ACC112 (cell line): ENCODE data around the gene BPIFB6.

ENCODE experiments used
- H2AFZ ChIP-seq: fragments of 200-600 bp; sonication (generic); one replicate; pipeline ENCODE4 v1.6.0; 2017; ENCODE audit warnings: antibody characterized with exemption, low read length; ENCODE audit not compliant: unreplicated experiment
- H3K27ac ChIP-seq: fragments of 200-600 bp; sonication (generic); 2 replicates; pipeline ENCODE4 v1.5.1; 2014; ENCODE audit warnings: low read depth, mild to moderate bottlenecking, antibody characterized with exemption, low read length, moderate library complexity
- H3K27me3 ChIP-seq: fragments of 200-600 bp; sonication (generic); 2 replicates; pipeline ENCODE4 v1.6.1; 2014; ENCODE audit warnings: mild to moderate bottlenecking, antibody characterized with exemption, low read length, moderate library complexity, mixed read lengths; ENCODE audit not compliant: insufficient read depth
- H3K36me3 ChIP-seq: fragments of 200-600 bp; sonication (generic); 2 replicates; pipeline ENCODE4 v1.6.1; 2016; ENCODE audit warnings: mild to moderate bottlenecking, antibody characterized with exemption, low read length, moderate library complexity, mixed read lengths; ENCODE audit not compliant: insufficient read depth
- H3K4me1 ChIP-seq: fragments of 200-600 bp; sonication (generic); one replicate; pipeline ENCODE4 v1.6.1; 2016; ENCODE audit warnings: low read length, mixed read lengths; ENCODE audit not compliant: insufficient read depth, unreplicated experiment, control insufficient read depth
- H3K4me3 ChIP-seq: fragments of 200-600 bp; sonication (generic); 2 replicates; pipeline ENCODE4 v1.5.1; 2014; ENCODE audit warnings: mild to moderate bottlenecking, low read depth, low read length
- H3K79me2 ChIP-seq: fragments of 200-600 bp; sonication (generic); one replicate; pipeline ENCODE4 v1.6.0; 2016; ENCODE audit warnings: low read length; ENCODE audit not compliant: control insufficient read depth, unreplicated experiment, insufficient read depth

BPIFB6 gene

DNA sequence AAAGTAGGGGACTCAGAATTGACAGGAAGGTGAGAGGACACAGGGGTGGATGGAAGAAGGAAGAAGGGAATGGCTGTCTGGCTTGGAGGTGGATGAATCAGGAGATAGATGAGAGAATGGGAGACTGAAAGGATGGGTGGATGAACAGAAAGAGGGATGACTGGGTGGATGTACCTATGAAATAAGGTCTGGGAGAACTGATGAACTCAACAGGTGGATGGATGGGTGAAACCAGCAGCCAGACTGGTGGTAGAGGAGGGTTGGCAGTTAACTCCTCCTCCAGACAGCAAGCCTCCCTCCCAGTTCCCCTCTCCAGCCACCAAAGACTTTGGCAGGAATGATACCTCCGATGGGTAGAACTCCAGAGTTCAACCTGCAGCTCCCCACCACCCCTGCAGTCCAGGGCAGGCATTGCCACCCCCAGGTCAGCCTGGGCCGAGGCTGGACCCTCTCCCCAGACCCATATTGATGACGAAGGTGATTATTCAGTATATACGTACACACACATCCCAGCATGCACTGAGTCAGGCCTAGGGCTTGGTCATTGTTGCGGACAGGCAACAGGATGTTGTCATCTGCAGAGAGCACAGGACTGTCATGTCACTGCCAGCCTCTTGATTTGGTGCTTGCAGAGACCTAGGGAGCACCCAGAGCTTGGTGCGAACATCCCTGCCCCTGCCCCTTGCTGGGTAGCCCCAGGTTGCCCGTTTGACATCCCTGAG lies 29.2 kb upstream of the BPIFB6 start:
- no peaks in the 10 kb centered on the region for H3K4me1 ChIP-seq
- no peak overlapping the region for H3K4me3 ChIP-seq
- no peak overlapping the region for H3K27ac ChIP-seq
- no peak overlapping the region for H2AFZ ChIP-seq
- peaks cover 37% of the 10 kb centered on the region for H3K27me3 ChIP-seq
- H3K36me3 ChIP-seq: no peaks in the 10 kb centered on the region
- H3K79me2 ChIP-seq: no peaks in the 10 kb centered on the region

DNA sequence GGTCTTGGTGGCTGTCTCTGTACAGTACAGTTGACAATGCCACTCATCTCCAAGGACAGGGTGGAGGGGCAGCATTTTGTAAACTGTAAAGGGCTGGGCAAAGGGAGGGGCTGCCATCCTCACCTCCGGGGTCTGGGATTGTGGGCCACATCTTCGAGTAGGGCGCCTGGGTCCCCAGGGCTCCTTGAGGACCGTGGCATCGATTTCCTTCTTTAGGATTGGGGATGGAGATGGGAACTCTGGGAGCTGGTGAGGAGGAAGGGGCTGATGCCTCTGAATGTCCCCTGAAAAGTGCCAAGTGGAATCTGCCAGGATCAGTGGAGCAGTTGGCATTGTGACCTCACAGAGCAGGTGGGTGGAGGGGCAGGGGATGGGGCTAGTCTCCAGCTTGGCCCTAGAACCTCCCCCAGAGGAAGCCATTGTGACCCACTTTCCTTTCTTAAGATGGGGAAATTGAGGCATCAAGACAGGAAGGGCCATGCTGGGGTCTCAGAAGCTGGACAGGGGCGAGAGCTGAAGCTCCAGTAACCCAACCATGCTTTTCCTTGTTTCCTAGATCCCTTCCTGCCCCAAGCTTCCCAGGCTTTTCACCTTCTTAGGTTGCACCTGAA lies 27.2 kb upstream of the BPIFB6 start, which contains the start of gene SUN5:
Gene SUN5, minus strand, starts transcription at position 293 of the 611 bp plus-strand sequence. Its CDS starts 93 bp downstream, at position 200.
- Histone ChIP-seq H3K36me3 (no peaks in the 10 kb centered on the region), H2AFZ (no peak within 1 kb of the TSS), H3K27me3 (peaks cover 24% of the 10 kb centered on the region), H3K4me1 (no peaks in the 10 kb centered on the region), H3K79me2 (no peaks in the 10 kb centered on the region), H3K4me3 (no peak within 1 kb of the TSS), H3K27ac (no peak within 1 kb of the TSS)

DNA sequence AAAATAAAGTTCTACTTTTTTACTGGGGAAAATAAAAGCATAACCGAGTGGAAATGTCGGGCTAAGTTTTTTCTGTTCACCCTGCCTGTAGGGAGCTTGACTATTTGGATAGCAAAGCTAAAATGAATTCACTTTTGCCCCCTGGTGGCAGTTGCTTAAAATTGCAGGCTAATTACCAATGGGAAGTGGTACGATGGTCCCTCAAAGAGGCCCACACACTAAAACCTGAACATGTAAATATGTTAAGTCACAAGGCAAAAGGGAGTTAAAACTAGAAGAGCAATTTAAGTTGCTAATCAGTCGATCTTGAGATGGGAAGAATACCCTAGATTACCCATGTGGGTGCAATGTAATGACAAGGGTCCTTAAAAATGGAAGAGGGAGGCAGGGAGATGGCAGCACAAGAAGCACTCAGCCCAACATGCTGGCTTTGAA lies 26.3 kb upstream of the BPIFB6 start:
- Histone ChIP-seq H3K27me3 (peaks cover 23% of the 10 kb centered on the region), H2AFZ (no peak overlapping the region), H3K79me2 (no peaks in the 10 kb centered on the region), H3K27ac (no peak overlapping the region), H3K4me3 (no peak overlapping the region), H3K36me3 (no peaks in the 10 kb centered on the region), H3K4me1 (no peaks in the 10 kb centered on the region)

DNA sequence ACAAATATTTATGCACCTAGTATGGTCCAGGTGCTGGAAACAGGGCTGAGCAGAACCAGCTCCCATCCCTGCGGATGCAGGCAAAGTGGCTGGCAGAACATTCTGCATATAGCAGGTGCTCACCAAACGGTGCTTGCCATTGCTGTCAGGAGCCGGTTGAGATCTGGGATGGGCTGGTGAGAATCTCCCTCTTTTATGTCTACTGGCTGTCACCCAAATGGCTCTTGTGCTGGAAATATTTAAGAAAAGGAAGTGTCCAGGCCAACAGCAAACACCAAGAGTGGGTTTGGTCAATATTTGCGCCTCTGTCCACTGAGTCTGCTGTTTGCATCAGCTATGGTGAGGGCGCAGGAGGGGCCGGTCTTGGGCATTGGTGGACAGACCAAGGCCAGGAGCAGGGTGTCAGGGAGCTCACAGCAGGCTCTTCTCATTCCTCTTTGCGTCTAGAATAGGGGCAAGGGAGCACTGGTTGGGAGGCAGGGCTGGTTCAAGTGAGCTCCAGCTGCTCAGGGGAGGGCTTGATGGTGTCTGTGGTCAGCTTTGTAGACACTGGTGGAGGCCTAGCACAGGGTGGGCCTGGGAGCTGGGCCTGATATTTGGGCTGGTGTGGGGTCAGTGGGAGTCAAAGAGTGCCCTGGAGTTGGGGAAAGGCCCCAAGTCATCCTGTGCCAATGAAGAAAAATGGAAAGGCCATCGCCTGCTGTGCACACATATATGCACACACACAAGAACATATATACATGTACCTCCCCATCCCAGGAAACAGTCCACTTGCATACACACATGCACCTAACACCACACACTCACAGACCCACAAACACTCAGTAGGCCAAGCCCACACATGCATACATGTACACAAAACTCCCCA lies 25.3 kb upstream of the BPIFB6 start:
- no peaks in the 10 kb centered on the region for H3K79me2 ChIP-seq
- H3K4me1 ChIP-seq: no peaks in the 10 kb centered on the region
- no peak overlapping the region for H3K4me3 ChIP-seq
- no peak overlapping the region for H3K27ac ChIP-seq
- H2AFZ ChIP-seq: no peak overlapping the region
- H3K27me3 ChIP-seq: peaks cover 31% of the 10 kb centered on the region
- H3K36me3 ChIP-seq: no peaks in the 10 kb centered on the region

DNA sequence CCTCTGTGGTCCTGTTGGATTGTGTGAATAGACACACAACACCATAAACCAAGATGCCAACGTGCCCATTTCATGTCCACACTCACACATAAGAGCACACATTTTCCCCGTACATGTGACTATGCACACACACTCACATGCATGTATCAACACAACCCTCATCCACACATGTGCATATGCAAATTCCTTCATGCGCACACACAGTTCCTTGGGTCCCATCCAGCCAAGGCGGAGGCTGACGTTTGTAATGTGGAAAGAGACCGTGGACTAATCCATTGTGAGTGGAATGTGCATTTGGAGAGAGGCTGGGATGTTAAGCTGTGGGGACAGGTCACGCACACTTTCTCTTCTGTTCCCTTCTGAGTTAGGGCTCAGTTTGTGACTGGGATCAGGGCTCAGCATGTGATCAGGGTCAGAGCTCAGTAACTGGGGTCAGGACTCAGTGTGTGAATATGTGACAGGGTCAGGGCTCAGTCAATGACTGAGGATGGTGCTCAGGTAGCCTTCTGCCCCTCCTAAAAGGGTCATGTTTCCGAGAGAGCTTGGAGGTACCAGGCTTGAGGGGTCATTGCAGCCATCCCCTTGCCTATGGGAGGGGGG lies 24.6 kb upstream of the BPIFB6 start:
- Histone ChIP-seq H3K36me3 (no peaks in the 10 kb centered on the region), H3K79me2 (no peaks in the 10 kb centered on the region), H3K27me3 (peaks cover 39% of the 10 kb centered on the region), H3K4me1 (no peaks in the 10 kb centered on the region), H3K27ac (no peak overlapping the region), H3K4me3 (no peak overlapping the region), H2AFZ (no peak overlapping the region)

DNA sequence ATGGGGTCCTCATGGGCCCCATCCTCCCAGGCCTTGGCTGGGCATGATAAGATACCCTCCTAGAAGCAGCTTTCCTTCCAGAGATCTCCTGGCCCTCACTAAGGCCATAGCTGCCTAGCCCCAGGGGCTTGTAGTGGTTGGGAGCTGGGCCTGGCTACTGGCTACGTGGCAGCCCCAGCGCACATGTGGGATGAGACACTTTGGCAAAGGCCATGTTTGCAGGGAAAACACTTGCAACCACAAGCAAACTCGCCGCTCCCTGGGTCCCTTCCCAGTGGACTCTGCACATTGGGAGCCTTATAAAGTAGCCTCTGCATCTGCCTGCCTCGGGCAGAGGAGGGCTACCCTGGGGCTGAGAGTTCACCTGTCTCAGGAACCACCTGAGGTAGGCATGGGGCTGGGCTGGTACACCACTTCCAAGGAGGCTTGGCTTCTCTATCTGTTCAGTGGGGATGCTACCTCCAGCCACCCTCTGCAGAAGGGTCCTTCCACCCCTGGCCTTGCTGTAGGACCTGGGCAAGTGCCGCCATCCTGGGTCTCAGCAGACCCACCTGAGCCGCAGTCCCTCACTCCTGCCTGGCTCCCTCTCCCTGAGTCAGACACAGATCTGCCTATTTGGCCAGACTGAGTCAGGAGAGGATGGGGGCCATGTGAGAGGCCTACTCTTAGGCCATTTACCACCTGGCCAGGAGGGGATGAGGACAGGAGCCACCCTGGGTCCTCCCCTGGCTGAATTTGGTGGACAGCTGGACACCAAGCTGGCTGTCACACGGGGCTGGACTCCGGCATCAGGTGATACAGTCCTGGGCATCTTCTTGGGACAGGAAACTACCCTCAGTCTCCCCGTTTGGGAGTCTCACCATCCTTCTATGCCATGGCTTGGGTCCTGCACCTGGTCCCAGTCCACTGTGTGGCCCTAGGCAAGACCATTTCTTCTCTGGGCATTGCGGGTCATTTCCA lies 23.8 kb upstream of the BPIFB6 start, which contains the start of gene BPIFB2:
Gene BPIFB2, plus strand, starts transcription at position 329 of the 960 bp plus-strand sequence. CDS start 871 bp downstream, outside the sequence.
- no peaks in the 10 kb centered on the region for H3K4me1 ChIP-seq
- H3K27ac ChIP-seq: no peak within 1 kb of the TSS
- H2AFZ ChIP-seq: no peak within 1 kb of the TSS
- no peaks in the 10 kb centered on the region for H3K36me3 ChIP-seq
- H3K79me2 ChIP-seq: no peaks in the 10 kb centered on the region
- H3K27me3 ChIP-seq: peaks cover 46% of the 10 kb centered on the region
- no peak within 1 kb of the TSS for H3K4me3 ChIP-seq

- H3K79me2 ChIP-seq: no peaks in the 10 kb centered on the region
- no peaks in the 10 kb centered on the region for H3K36me3 ChIP-seq
- H3K27ac ChIP-seq: no peak overlapping the region
- no peak overlapping the region for H3K4me3 ChIP-seq
- peaks cover 56% of the 10 kb centered on the region for H3K27me3 ChIP-seq
- no peaks in the 10 kb centered on the region for H3K4me1 ChIP-seq
- H2AFZ ChIP-seq: no peak overlapping the region
These were observed 22.9 kb upstream of the BPIFB6 start for GRCh38 chr20:33008336-33009213.

- H3K27me3 ChIP-seq: peaks cover 58% of the 10 kb centered on the region
- no peak overlapping the region for H3K27ac ChIP-seq
- H3K4me1 ChIP-seq: no peaks in the 10 kb centered on the region
- H3K4me3 ChIP-seq: no peak overlapping the region
- H2AFZ ChIP-seq: no peak overlapping the region
- no peaks in the 10 kb centered on the region for H3K36me3 ChIP-seq
- H3K79me2 ChIP-seq: no peaks in the 10 kb centered on the region
These were observed 22.0 kb upstream of the BPIFB6 start for GRCh38 chr20:33009214-33010132.
